HT1080 (cell line): ENCODE measurements around the gene NRXN3. TPM values are rescaled to one million over a fixed set of nuclear protein-coding genes. Genes with fewer than 3 reads are reported as not detected.

Experiments used
- DNase-seq: peaks from one replicate; pipeline ENCODE4 v3.0.0-alpha.2; 2015; ENCODE audit warnings: low read depth
- total RNA-seq: library from RNA; depleted of rRNA; stranded (reverse); fragments of >200 nt; shearing (Covaris generic); gene quantifications from 2 replicates; pipeline ENCODE4 v1.2.3, GENCODE V29; 2014

NRXN3 gene
- total RNA-seq, 1 experiment from 2014 or later: 1.2 TPM

DNA sequence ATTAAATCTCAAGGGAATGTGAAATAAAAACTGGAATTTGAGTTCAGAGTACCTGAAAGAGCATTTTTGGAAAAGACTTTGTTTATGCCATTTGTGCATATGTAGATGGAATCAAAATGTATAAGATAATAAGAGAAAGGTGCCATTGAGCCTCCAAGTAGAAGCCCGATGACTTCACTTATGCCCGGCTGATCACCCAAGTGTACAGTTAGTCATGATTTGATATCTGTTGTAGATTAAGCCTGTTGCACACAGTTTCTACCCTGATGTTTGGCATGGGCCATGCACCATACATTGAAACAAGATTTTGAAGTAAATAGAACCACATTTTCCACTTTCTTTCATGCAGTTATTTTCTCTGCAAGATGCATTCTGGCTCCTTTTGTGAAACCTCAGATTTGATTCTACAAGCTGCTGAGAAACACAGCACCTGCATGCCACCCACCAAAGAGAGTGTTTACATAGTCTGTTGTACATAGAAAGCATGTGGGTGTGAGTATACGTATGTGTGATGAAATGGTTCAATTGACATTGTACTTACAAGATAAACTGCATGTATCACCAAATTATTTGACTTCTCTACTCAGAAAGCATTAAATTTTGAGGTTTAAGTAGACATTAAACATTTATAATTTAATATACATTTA, 1268.6 kb downstream of the NRXN3 start:
- no peak for DNase-seq

DNA sequence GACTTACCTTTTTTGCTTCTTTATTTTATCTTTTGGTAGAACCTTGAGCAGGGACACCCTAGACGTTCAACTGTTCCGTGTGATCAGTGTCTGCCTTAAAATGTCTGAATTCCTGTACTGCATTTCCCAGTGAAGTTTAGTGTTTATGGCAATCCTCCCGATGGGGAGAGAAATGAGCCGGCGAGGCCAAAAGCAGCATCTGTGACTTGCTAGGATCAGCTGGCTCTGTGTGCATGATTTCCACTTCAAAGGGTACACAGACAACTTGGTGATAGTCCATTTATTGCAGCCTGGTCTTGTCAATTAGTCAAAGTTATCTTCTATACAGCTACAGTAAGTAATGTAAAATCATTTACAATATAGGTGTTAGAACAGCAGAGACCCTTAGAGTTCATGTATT, 1272.6 kb downstream of the NRXN3 start:
- DNase-seq: no peak

DNA sequence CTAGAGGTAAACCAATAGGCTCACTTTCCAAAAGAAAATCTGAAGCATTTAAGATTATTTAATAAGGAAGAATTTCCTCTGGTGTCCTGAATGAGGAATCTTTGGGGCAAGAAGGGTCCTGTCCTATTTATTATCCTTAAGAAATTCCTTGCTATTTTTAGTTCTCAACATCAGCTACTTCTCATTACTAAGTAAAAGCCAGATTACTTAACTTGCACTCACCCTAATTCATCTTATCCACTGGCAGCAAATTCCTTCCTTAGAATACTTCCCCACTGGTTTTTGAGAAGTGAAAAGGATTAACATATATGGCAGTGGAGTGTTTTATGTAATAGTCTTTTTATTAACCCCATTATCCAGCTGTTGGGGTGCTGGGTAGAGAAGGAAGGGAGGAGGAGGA, 1273.4 kb downstream of the NRXN3 start:
- DNase-seq: no peak

DNA sequence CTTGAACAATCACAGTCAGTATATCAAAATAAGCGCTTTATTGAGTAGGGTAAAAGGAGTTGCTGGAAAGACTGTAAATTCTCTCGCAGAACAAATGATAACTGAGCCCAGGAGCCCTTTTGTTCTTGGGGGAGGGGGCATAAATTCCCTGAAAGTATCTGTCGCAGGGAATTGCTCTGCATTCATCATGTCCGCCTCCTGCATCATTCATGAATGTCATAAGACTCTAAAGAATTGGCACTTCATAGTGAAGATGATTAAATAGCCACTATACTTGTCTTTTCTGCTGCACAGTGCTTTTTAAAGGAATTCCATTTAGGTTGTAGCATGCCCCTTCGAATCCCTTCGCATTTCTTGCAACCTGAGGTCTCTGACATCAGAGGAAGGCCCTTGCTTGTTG, 1278.8 kb downstream of the NRXN3 start:
- no peak for DNase-seq

- DNase-seq: no peak
These were observed 1281.4 kb downstream of the NRXN3 start for GRCh38 chr14:79451601-79452000.

- peak; percentile 10 for DNase-seq
These were observed 1283.1 kb downstream of the NRXN3 start for GRCh38 chr14:79453276-79453675.

GRCh38 chr14:79464468-79464867, 1294.3 kb downstream of the NRXN3 start:
- DNase-seq: no peak

DNA sequence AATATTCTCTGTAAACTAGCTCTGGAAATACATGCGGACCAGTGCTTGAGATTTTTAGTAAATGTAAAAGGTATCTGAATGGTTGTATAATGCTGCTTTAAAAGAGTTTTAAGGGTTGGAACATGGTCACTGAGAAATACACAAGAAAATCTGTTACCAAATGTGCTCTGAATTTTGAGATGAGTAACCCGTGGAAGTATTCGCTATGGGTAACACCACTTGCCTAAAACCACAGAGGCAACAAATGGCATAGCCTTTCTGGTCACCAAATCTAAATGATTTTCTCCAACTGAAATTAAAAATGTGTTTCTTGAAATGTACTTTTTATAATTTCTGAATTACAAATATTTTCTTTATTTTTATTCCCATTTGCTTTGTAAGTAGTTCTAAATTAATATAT, 1295.5 kb downstream of the NRXN3 start:
- DNase-seq: no peak

DNA sequence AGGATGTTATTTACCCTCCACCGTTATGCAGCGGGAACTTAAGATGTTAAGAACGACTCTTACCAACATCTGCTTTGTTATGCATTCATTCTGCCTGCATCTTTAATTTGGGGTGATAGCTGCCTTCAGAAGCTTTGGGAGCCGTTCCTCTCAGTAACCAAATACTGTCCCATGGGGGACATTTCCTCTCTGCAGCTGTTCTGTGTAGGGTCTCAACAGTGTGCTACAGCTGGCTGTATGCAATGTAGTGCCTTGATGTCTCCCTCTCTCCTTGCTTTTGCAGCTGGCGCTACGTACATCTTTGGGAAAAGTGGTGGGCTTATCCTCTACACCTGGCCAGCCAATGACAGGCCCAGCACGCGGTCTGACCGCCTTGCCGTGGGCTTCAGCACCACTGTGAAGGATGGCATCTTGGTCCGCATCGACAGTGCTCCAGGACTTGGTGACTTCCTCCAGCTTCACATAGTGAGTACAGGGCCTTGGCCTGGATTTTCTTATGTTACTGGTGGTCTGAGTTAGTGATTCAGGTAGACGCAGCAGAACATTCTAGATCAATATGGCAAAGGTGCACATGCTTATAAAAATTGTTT, 1296.9 kb downstream of the NRXN3 start:
- DNase-seq: no peak

- no peak for DNase-seq
These were observed 1297.7 kb downstream of the NRXN3 start for GRCh38 chr14:79467835-79468234.

DNA sequence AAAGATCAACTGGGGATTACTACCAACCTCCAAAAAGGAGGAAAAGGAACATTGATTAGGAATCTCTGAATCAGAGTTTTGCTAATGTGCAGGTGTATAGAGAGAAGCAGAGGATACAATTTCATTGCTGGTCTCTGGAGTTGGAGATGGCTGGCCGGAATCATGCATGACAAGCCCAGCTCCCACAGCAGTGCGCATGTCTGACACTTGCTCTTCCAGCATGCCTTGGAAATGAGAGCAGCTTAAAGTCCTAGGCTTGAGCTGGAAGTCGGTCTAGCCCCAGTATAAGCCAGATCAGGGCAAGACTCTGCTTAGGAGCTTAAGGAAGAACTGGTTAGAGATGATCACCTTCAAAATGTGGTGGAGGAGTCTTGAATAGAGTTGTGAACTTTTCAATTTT, 1298.3 kb downstream of the NRXN3 start:
- DNase-seq: no peak

DNA sequence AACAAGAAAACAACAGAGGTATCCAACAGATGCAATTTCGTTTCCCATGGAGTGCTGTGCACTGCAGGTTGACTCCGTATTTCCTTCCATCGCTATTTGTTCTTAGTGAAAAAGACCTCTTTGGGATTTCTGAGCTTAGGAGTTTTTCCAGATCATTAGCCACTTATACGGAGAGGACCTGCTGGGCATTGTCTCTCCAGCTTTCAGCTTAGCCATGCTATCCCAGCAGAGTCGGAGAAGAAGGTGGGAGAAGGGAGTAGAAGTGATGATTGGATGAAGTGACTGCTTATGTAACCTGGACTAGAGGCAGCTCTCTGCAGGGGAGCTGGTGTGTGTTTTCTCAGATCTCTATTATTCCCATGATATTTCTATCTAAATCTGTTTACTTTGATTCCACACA, 1303.5 kb downstream of the NRXN3 start:
- DNase-seq: no peak

- peak; percentile 10 for DNase-seq
These were observed 1305.8 kb downstream of the NRXN3 start for GRCh38 chr14:79475887-79476532.

DNA sequence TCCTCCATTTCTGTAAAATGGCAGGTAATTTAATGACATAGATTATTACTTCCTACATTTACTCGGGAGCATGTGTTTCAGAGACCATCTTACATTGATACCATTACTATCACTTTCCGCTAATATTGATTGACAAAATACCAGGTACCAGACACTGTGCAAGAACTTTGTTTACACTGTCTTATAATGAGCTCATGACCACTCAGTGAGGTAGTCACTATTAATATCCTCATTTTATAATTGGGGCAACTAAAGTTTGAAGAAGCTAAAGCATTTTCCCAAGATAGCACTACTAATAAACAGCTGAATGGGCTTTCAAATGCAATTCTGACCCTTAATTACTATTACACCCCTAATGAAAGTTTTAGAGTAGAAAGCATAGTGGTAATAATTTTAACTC, 1306.4 kb downstream of the NRXN3 start:
- no peak for DNase-seq

DNA sequence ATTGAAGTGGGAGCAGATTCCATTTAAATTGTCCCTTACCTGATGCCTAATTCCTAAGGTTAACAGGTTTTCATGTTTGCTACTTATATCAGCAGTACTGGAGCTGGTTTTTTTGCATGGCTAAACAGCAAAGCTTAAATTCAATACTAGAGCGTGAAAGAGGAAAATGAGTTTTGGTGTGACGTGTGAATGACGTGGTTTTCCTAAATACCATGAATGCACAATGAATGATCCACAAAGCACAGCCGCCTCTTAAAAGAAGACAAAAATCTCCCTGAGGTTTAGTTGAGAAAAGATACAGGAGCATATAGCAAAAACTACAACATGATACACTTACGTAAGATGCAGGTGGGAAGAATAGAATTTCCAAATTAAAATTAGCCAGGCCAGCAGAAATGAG, 1310.0 kb downstream of the NRXN3 start:
- no peak for DNase-seq

- DNase-seq: no peak
These were observed 1312.7 kb downstream of the NRXN3 start for GRCh38 chr14:79482825-79483224.

DNA sequence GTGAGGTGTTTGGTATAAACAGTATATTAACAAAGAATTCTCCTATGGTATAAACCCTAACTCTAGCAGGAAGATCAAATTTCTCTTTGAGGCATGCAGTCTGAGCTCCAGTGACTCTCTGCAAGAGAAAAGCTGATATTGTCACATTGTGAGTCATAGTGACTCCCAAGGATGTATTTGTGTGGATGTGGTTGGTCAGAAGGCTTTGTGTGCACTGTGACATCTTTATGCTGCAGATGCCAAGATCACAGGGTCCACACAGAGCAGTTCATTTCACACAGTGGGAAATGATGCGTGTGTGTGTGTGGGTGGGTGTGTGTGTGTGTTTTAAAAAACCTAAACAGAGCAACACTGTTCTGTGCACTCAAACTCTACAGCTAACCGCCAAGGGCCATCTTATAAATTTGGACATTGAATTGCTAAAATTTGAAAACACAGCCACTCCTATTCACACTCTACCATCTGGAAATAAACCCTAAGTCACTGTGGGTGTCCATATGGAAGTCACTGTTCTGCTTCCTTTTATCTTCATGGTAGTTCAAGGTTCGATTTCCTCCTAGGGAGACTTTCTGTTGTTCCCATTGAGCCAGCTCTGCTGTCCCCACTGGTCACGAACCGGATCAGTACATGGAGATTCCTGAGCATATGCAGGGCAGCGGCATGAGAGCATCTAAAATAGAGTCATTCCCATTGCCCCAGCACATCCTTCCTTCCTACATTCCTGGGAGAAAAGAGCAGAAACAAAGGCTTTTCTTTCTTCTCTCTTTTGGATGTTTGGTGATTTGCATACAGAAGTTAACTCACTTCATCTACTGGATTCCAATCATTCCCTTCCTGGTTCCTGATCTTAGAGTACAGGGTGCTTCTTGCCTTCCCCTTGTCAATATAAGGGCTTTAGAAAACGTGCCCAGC, 1313.6 kb downstream of the NRXN3 start:
- peak; percentile 95 for DNase-seq

GRCh38 chr14:79487632-79488031, 1317.5 kb downstream of the NRXN3 start:
- no peak for DNase-seq

DNA sequence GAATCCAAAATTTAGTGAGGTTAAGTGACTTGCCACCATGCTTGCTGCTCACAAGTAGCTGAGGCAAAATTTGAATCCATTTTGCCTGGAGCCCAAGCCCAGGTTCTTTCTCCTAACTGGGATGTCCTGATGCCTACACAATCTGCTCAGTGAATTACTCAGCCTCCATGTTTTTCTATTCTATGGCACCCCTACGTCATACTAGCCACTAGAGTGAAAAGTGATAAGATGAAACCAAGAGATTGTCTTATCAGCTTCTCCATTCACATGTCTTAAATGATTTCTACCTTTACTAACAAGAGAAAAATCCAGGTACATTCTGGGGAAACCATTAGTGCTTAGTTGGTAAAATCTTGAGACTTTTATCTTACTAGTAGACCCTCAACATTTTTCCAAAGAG, 1321.0 kb downstream of the NRXN3 start:
- no peak for DNase-seq

DNA sequence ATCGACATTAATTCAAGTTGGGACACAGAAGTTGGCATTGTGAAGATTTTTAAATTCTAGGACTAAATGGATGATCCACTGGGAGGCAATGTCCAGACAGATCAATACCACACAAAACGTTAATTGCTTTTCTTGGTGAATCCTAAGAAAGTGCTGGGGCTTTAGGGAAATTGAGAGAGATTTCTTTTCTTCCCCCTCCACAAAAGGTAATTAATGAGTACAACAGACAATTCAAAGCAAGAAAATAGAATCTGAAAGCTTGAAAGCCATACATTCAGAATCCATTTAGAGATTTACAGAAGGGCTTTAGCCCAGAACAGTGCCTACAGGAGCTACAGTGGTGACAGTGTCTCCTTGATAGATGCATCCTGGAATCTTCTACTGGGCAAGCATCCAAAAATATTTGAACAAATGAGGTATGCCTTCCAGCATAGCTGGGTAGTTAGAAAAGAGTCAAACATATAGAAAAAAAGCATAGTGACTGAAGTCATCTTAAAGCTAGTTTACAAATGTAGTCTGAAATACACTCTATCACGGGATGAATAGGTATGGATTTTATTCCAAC, 1323.0 kb downstream of the NRXN3 start:
- no peak for DNase-seq

GRCh38 chr14:79496701-79497100, 1326.5 kb downstream of the NRXN3 start:
- DNase-seq: no peak

DNA sequence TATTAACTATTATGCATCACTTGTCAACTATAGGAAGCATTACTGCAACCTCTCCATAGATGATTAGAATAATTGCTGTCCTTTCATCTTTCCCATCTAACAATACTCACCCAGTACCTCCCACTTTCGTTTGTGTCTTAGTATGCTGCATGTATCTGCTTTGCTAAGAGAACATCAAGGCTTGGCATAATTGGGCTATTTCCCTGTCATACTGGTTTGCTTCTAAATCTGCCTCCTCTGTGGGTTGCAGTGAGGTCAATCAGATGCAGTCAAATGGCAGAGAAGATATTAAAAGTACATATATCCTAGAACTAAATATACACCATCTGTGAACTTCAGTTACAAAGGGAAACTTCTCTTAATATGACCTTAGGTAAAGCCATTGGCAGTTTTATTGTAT, 1330.3 kb downstream of the NRXN3 start:
- DNase-seq: no peak
